OCI-LY3 (cell line): ENCODE data around the gene PRPF31.

Experiments
- H2AFZ ChIP-seq: fragments of 200-600, 300-600 bp; shearing (Covaris generic); 2 replicates; pipeline ENCODE4 v1.6.0; 2014; ENCODE audit warnings: antibody characterized with exemption, low read depth, low read length
- H3K27ac ChIP-seq: fragments of 200-600, 300-600 bp; sonication (generic); 2 replicates; pipeline ENCODE4 v1.5.1; 2014; ENCODE audit warnings: mild to moderate bottlenecking, low read length, moderate library complexity, mixed read lengths
- H3K27me3 ChIP-seq: fragments of 200-600, 300-600 bp; sonication (generic); 2 replicates; pipeline ENCODE4 v1.6.1; 2014; ENCODE audit warnings: low read depth, low read length, mixed read lengths
- H3K36me3 ChIP-seq: fragments of 200-600, 300-600 bp; sonication (generic); replicated peaks from 2 replicates; pipeline ENCODE3; 2014; ENCODE audit warnings: low read depth, low read length, mixed read lengths
- H3K4me1 ChIP-seq: fragments of 300-600, 200-600 bp; sonication (generic); 2 replicates; pipeline ENCODE4 v1.6.1; 2014; ENCODE audit warnings: low read length, mixed read lengths
- H3K4me2 ChIP-seq: fragments of 200-600, 300-600 bp; sonication (generic); 2 replicates; pipeline ENCODE4 v1.6.1; 2014; ENCODE audit warnings: low read length, mixed read lengths
- H3K4me3 ChIP-seq: fragments of 300-600, 200-600 bp; sonication (generic); 2 replicates; pipeline ENCODE4 v1.5.1; 2014; ENCODE audit warnings: antibody characterized with exemption, mild to moderate bottlenecking, low read length, moderate library complexity
- H3K79me2 ChIP-seq: fragments of 300-600, 200-600 bp; shearing (Covaris generic); 2 replicates; pipeline ENCODE4 v1.6.1; 2014; ENCODE audit warnings: mild to moderate bottlenecking, low read length, mixed read lengths
- H3K9ac ChIP-seq: fragments of 300-600, 200-600 bp; shearing (Covaris generic); 2 replicates; pipeline ENCODE4 v1.6.0; 2014; ENCODE audit warnings: mild to moderate bottlenecking, low read length, moderate library complexity
- H3K9me3 ChIP-seq: fragments of 200-600, 300-600 bp; shearing (Covaris generic); 2 replicates; pipeline ENCODE4 v1.6.1; 2014; ENCODE audit warnings: low read length, mixed read lengths; ENCODE audit not compliant: insufficient read depth
- H4K20me1 ChIP-seq: fragments of 200-600, 300-600 bp; sonication (generic); 2 replicates; pipeline ENCODE4 v1.6.1; 2016; ENCODE audit warnings: low read length, mixed read lengths; ENCODE audit not compliant: insufficient read depth
- CTCF ChIP-seq: fragments of 200-600, 300-600 bp; sonication (generic); IDR thresholded peaks from 2 replicates; pipeline ENCODE4 v1.5.1; 2014; ENCODE audit warnings: antibody characterized with exemption, low read length, low read depth
- EZH2phosphoT487 ChIP-seq: fragments of 200-600 bp; shearing (Covaris generic); IDR thresholded peaks from 2 replicates; pipeline ENCODE4 v1.6.1; 2018; ENCODE audit warnings: antibody characterized with exemption, mixed run types, low read depth

The PRPF31 gene

GRCh38 chr19:54152878-54153524 lies 37.4 kb downstream of the PRPF31 start:
- Histone ChIP-seq H3K27ac (no peak overlapping the region), H3K36me3 (peaks cover 75% of the 10 kb centered on the region), H3K4me3 (no peak overlapping the region), H3K4me1 (no peaks in the 10 kb centered on the region), H3K79me2 (no peaks in the 10 kb centered on the region), H3K4me2 (no peak overlapping the region), H3K9me3 (no peaks in the 10 kb centered on the region), H2AFZ (no peak overlapping the region), H3K9ac (no peak overlapping the region), H3K27me3 (no peaks in the 10 kb centered on the region), H4K20me1 (0 out of 2 replicates have a peak, but pooled peaks cover 4% of the 10 kb centered on the region)
- TF ChIP-seq CTCF (no peak), EZH2phosphoT487 (no peak)

GRCh38 chr19:54153731-54154326 lies 38.3 kb downstream of the PRPF31 start:
- no peak overlapping the region for H3K4me3 ChIP-seq
- H2AFZ ChIP-seq = no peak overlapping the region
- H3K9me3 ChIP-seq = no peaks in the 10 kb centered on the region
- H3K36me3 ChIP-seq = peaks cover 77% of the 10 kb centered on the region
- H3K4me1 ChIP-seq = peaks cover 7% of the 10 kb centered on the region
- 0 out of 2 replicates have a peak, but pooled peaks cover 4% of the 10 kb centered on the region for H4K20me1 ChIP-seq
- no peaks in the 10 kb centered on the region for H3K27me3 ChIP-seq
- H3K79me2 ChIP-seq = peaks cover 7% of the 10 kb centered on the region
- no peak overlapping the region for H3K9ac ChIP-seq
- no peak overlapping the region for H3K4me2 ChIP-seq
- TF ChIP-seq CTCF (no peak), EZH2phosphoT487 (no peak)
- no peak overlapping the region for H3K27ac ChIP-seq

GRCh38 chr19:54154603-54155345 lies 39.2 kb downstream of the PRPF31 start:
- Histone ChIP-seq H3K36me3 (peaks cover 68% of the 10 kb centered on the region), H3K79me2 (peaks cover 10% of the 10 kb centered on the region), H3K27ac (no peak overlapping the region), H3K9ac (no peak overlapping the region), H3K27me3 (no peaks in the 10 kb centered on the region), H3K4me1 (peaks cover 11% of the 10 kb centered on the region), H3K4me3 (no peak overlapping the region), H2AFZ (no peak overlapping the region), H3K4me2 (no peak overlapping the region), H4K20me1 (no peaks in the 10 kb centered on the region), H3K9me3 (no peaks in the 10 kb centered on the region)
- TF ChIP-seq CTCF (no peak), EZH2phosphoT487 (no peak)

- Histone ChIP-seq H3K36me3 (peaks cover 60% of the 10 kb centered on the region), H3K4me3 (no peak overlapping the region), H3K9me3 (no peaks in the 10 kb centered on the region), H3K27me3 (no peaks in the 10 kb centered on the region), H3K9ac (no peak overlapping the region), H4K20me1 (no peaks in the 10 kb centered on the region), H3K4me2 (no peak overlapping the region), H2AFZ (no peak overlapping the region), H3K4me1 (peaks cover 15% of the 10 kb centered on the region), H3K27ac (no peak overlapping the region), H3K79me2 (peaks cover 14% of the 10 kb centered on the region)
- no peak for TF ChIP-seq CTCF
- no peak for TF ChIP-seq EZH2phosphoT487
Observed at GRCh38 chr19:54155694-54156093, 40.1 kb downstream of the PRPF31 start.
